Ishikawa (cell line): ENCODE results near the gene OSBPL9.
A peak's percentile ranks its signal among the peaks of the same experiment; 100 is the strongest.

Experiments
- CREB1 ChIP-seq: IDR thresholded peaks from 2 replicates; pipeline ENCODE4 v1.6.1; 2012; ENCODE audit warnings: low read depth
- TAF1 ChIP-seq: IDR thresholded peaks from 2 replicates; pipeline ENCODE4 v1.6.1; 2012; ENCODE audit warnings: low read depth, mild to moderate bottlenecking
- TCF12 ChIP-seq: IDR thresholded peaks from 2 replicates; pipeline ENCODE4 v1.6.1; 2012; ENCODE audit warnings: low read depth
- YY1 ChIP-seq: IDR thresholded peaks from 2 replicates; pipeline ENCODE4 v1.6.1; 2012; ENCODE audit warnings: low read depth
- TF ChIP-seq, protein P1 (sequence below): IDR thresholded peaks from 2 replicates; pipeline ENCODE4 v1.6.1; 2012
- TF ChIP-seq, protein P2 (sequence below): IDR thresholded peaks from 2 replicates; pipeline ENCODE4 v1.6.1; 2012
- TF ChIP-seq, protein P3 (sequence below): IDR thresholded peaks from 2 replicates; pipeline ENCODE4 v1.6.1; 2012; ENCODE audit warnings: low read depth, mild to moderate bottlenecking

DNA sequence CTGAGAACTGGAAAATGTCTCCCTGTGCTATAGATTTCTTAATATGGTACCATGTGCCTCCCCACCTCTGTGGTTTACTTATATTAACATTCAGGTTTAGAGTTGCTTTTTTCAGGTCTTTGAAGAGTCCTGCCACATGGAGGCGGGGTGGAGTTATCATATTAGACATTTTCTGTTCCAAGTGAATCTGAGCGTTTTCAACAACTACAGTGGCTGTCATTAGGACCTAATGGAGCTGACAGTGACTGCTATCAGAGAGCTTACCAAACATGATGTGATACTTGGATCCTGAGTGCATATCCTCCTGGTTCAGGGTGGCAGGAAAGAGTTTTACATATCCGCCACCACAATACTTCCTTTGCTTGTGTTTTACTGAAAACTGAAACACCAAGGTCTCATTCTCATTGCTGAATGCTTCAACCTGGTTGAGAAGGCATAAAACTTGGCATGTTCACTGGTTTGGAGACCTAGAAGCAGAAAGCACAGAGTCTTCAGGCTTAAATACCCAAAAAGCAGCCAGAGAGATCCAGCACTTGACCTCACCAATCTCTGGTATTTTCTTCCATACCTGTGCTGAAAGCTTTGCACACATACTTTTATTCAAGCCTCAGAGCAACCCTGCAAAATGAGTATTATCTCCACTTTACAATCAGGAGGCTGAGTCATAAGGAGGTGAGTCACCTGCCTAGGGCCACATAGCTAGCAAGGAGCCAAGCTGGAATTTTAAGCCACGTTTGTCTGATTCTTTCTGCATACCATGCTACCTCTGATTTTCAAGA, 47.4 kb upstream of the OSBPL9 start:
- TF ChIP-seq, protein P1, sequence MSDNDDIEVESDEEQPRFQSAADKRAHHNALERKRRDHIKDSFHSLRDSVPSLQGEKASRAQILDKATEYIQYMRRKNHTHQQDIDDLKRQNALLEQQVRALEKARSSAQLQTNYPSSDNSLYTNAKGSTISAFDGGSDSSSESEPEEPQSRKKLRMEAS: peak; percentile 58; the same call in 1 of the 2 replicates
- TF ChIP-seq, protein P2, sequence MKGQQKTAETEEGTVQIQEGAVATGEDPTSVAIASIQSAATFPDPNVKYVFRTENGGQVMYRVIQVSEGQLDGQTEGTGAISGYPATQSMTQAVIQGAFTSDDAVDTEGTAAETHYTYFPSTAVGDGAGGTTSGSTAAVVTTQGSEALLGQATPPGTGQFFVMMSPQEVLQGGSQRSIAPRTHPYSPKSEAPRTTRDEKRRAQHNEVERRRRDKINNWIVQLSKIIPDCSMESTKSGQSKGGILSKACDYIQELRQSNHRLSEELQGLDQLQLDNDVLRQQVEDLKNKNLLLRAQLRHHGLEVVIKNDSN: 0 out of 2 replicates have a peak, but pooled peaks have one; percentile 13
- TF ChIP-seq TAF1 (no peak), TCF12 (peak; percentile 73; the same call in 1 of the 2 replicates), CREB1 (no peak), YY1 (no peak)
- TF ChIP-seq, protein P3, sequence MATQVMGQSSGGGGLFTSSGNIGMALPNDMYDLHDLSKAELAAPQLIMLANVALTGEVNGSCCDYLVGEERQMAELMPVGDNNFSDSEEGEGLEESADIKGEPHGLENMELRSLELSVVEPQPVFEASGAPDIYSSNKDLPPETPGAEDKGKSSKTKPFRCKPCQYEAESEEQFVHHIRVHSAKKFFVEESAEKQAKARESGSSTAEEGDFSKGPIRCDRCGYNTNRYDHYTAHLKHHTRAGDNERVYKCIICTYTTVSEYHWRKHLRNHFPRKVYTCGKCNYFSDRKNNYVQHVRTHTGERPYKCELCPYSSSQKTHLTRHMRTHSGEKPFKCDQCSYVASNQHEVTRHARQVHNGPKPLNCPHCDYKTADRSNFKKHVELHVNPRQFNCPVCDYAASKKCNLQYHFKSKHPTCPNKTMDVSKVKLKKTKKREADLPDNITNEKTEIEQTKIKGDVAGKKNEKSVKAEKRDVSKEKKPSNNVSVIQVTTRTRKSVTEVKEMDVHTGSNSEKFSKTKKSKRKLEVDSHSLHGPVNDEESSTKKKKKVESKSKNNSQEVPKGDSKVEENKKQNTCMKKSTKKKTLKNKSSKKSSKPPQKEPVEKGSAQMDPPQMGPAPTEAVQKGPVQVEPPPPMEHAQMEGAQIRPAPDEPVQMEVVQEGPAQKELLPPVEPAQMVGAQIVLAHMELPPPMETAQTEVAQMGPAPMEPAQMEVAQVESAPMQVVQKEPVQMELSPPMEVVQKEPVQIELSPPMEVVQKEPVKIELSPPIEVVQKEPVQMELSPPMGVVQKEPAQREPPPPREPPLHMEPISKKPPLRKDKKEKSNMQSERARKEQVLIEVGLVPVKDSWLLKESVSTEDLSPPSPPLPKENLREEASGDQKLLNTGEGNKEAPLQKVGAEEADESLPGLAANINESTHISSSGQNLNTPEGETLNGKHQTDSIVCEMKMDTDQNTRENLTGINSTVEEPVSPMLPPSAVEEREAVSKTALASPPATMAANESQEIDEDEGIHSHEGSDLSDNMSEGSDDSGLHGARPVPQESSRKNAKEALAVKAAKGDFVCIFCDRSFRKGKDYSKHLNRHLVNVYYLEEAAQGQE: no peak
